K562 (cell line): ENCODE measurements around the gene POU2F1. TPM values are rescaled to one million over a fixed set of nuclear protein-coding genes. Genes with fewer than 3 reads are reported as not detected.

Source experiments
- ATAC-seq: fragments of 200-7000 bp; cut with Tn5 transposase; 3 replicates; pipeline ENCODE4 v1.9.1; 2020; ENCODE audit warnings: moderate library complexity
- BruUV-seq: library from RNA; stranded (reverse); fragments of 400-500 nt; replicated peaks from 2 replicates; lab custom pipeline; 2021; lab: Mats Ljungman, UMichigan
- CTCF ChIA-PET: fragments of 300-600 bp; formaldehyde crosslinking; extraction: SDS; loops from one replicate; lab custom pipeline; 2021; ENCODE audit warnings: low intra/inter-chr PET ratio; lab: Yijun Ruan, JAX
- POLR2A ChIA-PET: fragments of 300-600, 350-650 bp; sonication (Branson Sonifier 250); formaldehyde crosslinking; extraction: SDS; loops from one replicate; lab custom pipeline; 2021; ENCODE audit warnings: antibody characterized with exemption, inconsistent platforms; lab: Yijun Ruan, JAX
- DNase-seq, 4 experiments: peaks; one replicate each; pipeline versions ENCODE4 v3.0.0 to v3.0.0-alpha.2; 2011 to 2018; ENCODE audit warnings: low spot score in 3 of 4, mixed read lengths in 3 of 4; ENCODE audit errors: extremely low read depth in 1 of 4
- FAIRE-seq: peaks from 2 replicates; lab custom pipeline; 2011; peaks lifted over from hg19 to GRCh38; lab: Jason Lieb, UNC
- H2AFZ ChIP-seq: 2 replicates; pipeline ENCODE4 v1.6.0; 2011; ENCODE audit warnings: low read depth, low read length, control low read depth, inconsistent platforms
- H3K27ac ChIP-seq: fragments of 200-600 bp; 3 replicates; pipeline ENCODE4 v1.8.0; 2011; ENCODE audit warnings: low read depth, mild to moderate bottlenecking, control low read depth, inconsistent platforms, low read length, moderate library complexity, mixed read lengths; ENCODE audit errors: extremely low read depth
- H3K27me3 ChIP-seq, 2 experiments: fragments of 300-600 bp in 1 of 2; 2 replicates in 1 of 2; 3 replicates in 1 of 2; pipeline versions ENCODE4 v1.6.0 to v1.8.0; 2011; ENCODE audit warnings: inconsistent platforms in 2 of 2, low read length in 2 of 2, mild to moderate bottlenecking in 1 of 2, mixed read lengths in 1 of 2, moderate library complexity in 1 of 2; ENCODE audit not compliant: control insufficient read depth in 2 of 2, insufficient read depth in 2 of 2
- H3K36me3 ChIP-seq: fragments of 300-600 bp; 3 replicates; pipeline ENCODE4 v1.8.0; 2011; ENCODE audit warnings: mild to moderate bottlenecking, low read length, inconsistent platforms; ENCODE audit not compliant: control insufficient read depth, insufficient read depth
- H3K4me1 ChIP-seq, 2 experiments: fragments of 200-600 bp in 1 of 2; replicated peaks in 1 of 2; 2 replicates in 1 of 2; 3 replicates in 1 of 2; pipeline versions ENCODE4 v1.5.1 to v1.8.0; 2011; ENCODE audit warnings: inconsistent platforms in 2 of 2, low read length in 2 of 2, mild to moderate bottlenecking in 1 of 2, mixed read lengths in 1 of 2, moderate library complexity in 1 of 2; ENCODE audit not compliant: control insufficient read depth in 2 of 2, insufficient read depth in 2 of 2
- H3K4me2 ChIP-seq: 2 replicates; pipeline ENCODE4 v1.6.1; 2011; ENCODE audit warnings: low read length, control low read depth, inconsistent platforms, mixed read lengths; ENCODE audit not compliant: insufficient read depth
- H3K4me3 ChIP-seq: fragments of 200-600 bp; sonication (generic), shearing (Covaris generic); 2 replicates; pipeline ENCODE4 v1.5.1; 2016; ENCODE audit warnings: control low read depth, inconsistent platforms
- H3K79me2 ChIP-seq: fragments of 200-600 bp; 3 replicates; pipeline ENCODE4 v1.8.0; 2011; ENCODE audit warnings: low read length, inconsistent platforms; ENCODE audit not compliant: control insufficient read depth, insufficient read depth
- H3K9ac ChIP-seq, 2 experiments: 2 replicates each; pipeline versions ENCODE4 v1.6.0 to v1.6.1; 2011; ENCODE audit warnings: low read depth in 2 of 2, low read length in 2 of 2, control low read depth in 1 of 2, inconsistent platforms in 1 of 2, mild to moderate bottlenecking in 1 of 2, mixed read lengths in 1 of 2; ENCODE audit not compliant: insufficient read depth in 1 of 2
- H3K9me1 ChIP-seq: one replicate; pipeline ENCODE4 v1.6.0; 2011; ENCODE audit warnings: inconsistent platforms, mild to moderate bottlenecking, low read length, moderate library complexity; ENCODE audit not compliant: control insufficient read depth, insufficient read depth
- H3K9me3 ChIP-seq: replicated peaks from 2 replicates; pipeline ENCODE4 v1.5.1; 2011; ENCODE audit warnings: low read depth, low read length, inconsistent platforms; ENCODE audit not compliant: control insufficient read depth, insufficient read depth
- H4K20me1 ChIP-seq: replicated peaks from 2 replicates; pipeline ENCODE4 v1.6.1; 2011; ENCODE audit warnings: low read length, inconsistent platforms, mixed read lengths; ENCODE audit not compliant: control insufficient read depth, insufficient read depth
- AFF4 ChIP-seq: sonication (generic); formaldehyde crosslinking; IDR thresholded peaks from 2 replicates; pipeline ENCODE4 v1.8.0; 2023; ENCODE audit warnings: mild to moderate bottlenecking, missing genetic modification reagents
- CBX1 ChIP-seq: sonication (generic); IDR thresholded peaks from 2 replicates; pipeline ENCODE4 v1.6.1; 2016; ENCODE audit warnings: antibody characterized with exemption, low read depth, mild to moderate bottlenecking
- CHAMP1 ChIP-seq: fragments of 450-650 bp; IDR thresholded peaks from 2 replicates; pipeline ENCODE4 v1.6.1; 2016; ENCODE audit warnings: mild to moderate bottlenecking
- CLOCK ChIP-seq: fragments of 250-450 bp; sonication (Bioruptor Pico); IDR thresholded peaks from 2 replicates; pipeline ENCODE4 v1.4.0; 2020; ENCODE audit warnings: mild to moderate bottlenecking, moderate library complexity, borderline replicate concordance
- CREB5 ChIP-seq: fragments of 250-450 bp; sonication (Bioruptor Pico); IDR thresholded peaks from 2 replicates; pipeline ENCODE4 v1.5.0; 2020; ENCODE audit warnings: mild to moderate bottlenecking
- EP300 ChIP-seq: IDR thresholded peaks from 2 replicates; pipeline ENCODE4 v1.6.1; 2012; ENCODE audit warnings: low read length, improper control_type of control experiment
- FOXA1 ChIP-seq: fragments of 450-650 bp; IDR thresholded peaks from 2 replicates; pipeline ENCODE4 v1.6.1; 2016; ENCODE audit warnings: mild to moderate bottlenecking, borderline replicate concordance
- MCM7 ChIP-seq, 2 experiments: fragments of 450-650 bp; IDR thresholded peaks; 2 replicates each; pipeline ENCODE4 v1.6.1; 2016 to 2018
- SNIP1 ChIP-seq: fragments of 450-650 bp; IDR thresholded peaks from 2 replicates; pipeline ENCODE4 v1.7.1; 2017; ENCODE audit warnings: low read depth, mild to moderate bottlenecking
- USF1 ChIP-seq: sonication (generic); formaldehyde crosslinking; IDR thresholded peaks from 2 replicates; pipeline ENCODE4 v1.9.0; 2022; ENCODE audit warnings: mild to moderate bottlenecking, missing genetic modification reagents
- ZNF644 ChIP-seq: fragments of 200-800 bp; sonication (Bioruptor generic); IDR thresholded peaks from 2 replicates; pipeline ENCODE4 v1.6.1; 2016; ENCODE audit warnings: low read depth, missing genetic modification characterization, missing compliant biosample characterization
- WGBS: fragments of 100-300 bp; shearing (Covaris generic); methylation state at CpG from one replicate; pipeline ENCODE4 v1.1.6; 2016; ENCODE audit warnings: low coverage, mixed read lengths; ENCODE audit not compliant: insufficient coverage; ENCODE audit errors: missing lambda C conversion rate; 5-methylcytosine and 5-hydroxymethylcytosine counted together
- in situ Hi-C: fragments of 300-500 bp; cut with MboI; formaldehyde crosslinking; loops from 4 replicates; pipeline ENCODE4 v1.15.0; 2018; ENCODE audit warnings: inconsistent platforms, mixed read lengths
- intact Hi-C: fragments of 100-400 bp; cut with micrococcal nuclease; formaldehyde crosslinking; loops from 2 replicates; pipeline ENCODE4 v1.14.2; 2022
- polyA plus RNA-seq, 8 experiments: library from polyadenylated mRNA; depleted of rRNA in 4 of 8; stranded (reverse) in 5 of 8; unstranded in 3 of 8; fragments of >200 nt; fragmentation: Nextera tagmentation in 2 of 8; fragmentation: Illumina TruSeq in 1 of 8; extraction: Ambion mirVana in 2 of 8; extraction: Trizol in 1 of 8; gene quantifications; 2 replicates each; pipeline versions ENCODE4 v1.2.1 to v1.2.3, GENCODE V29; 2011 to 2014; ENCODE audit warnings: inconsistent platforms in 1 of 8, missing spikeins in 1 of 8
- total RNA-seq, 7 experiments: library from RNA; depleted of rRNA in 6 of 7; stranded (reverse); fragments of >200 nt in 6 of 7; fragmentation: Illumina TruSeq in 2 of 7; extraction: Trizol in 2 of 7; gene quantifications; 2 replicates each; pipeline versions ENCODE4 v1.2.1 to v1.2.3, GENCODE V29; 2011 to 2021; ENCODE audit warnings: low replicate concordance in 1 of 7

POU2F1 gene
- total and polyA plus RNA-seq, 9 of the 15 experiments (the other 6 are each of a cell fraction or from before 2014, with no cell fraction given): 2.6 to 22.3 (median 8.8) TPM

- FAIRE-seq (no peak), ATAC-seq (no peak), DNase-seq (no peak)
- Histone ChIP-seq H3K4me1 (no peaks in the 10 kb centered on the region), H3K27me3 (no peaks in the 10 kb centered on the region), H3K9ac (no peak overlapping the region), H3K9me3 (no peaks in the 10 kb centered on the region), H3K9me1 (no peaks in the 10 kb centered on the region), H3K4me2 (no peak overlapping the region), H3K27ac (no peak overlapping the region), H4K20me1 (no peaks in the 10 kb centered on the region), H2AFZ (no peak overlapping the region), H3K79me2 (no peaks in the 10 kb centered on the region), H3K36me3 (peaks cover 5% of the 10 kb centered on the region; the same call in 1 of the 3 replicates), H3K4me3 (no peak overlapping the region)
- ChIA-PET POLR2A (interaction anchor here (0.6 to 2.5 kb wide), 2 partner anchors 12 to 17 kb away, joined by 3 to 8 read pairs; no protein-coding TSS in a partner anchor), CTCF (no interaction called here)
- in situ Hi-C loops: no loop called here
- WGBS: 54% methylated on average over 2 of the region's 2 CpGs
- no TSS peak for BruUV-seq
- intact Hi-C loops: no loop called here
- no peak for TF ChIP-seq USF1 (CRISPR knock-in tag)
- TF ChIP-seq CBX1: no peak
- TF ChIP-seq AFF4 (CRISPR knock-in tag): no peak
- TF ChIP-seq EP300: no peak
- TF ChIP-seq CHAMP1: no peak
- no peak for TF ChIP-seq SNIP1
- no peak for TF ChIP-seq CREB5 (CRISPR knock-in tag)
- no peak for TF ChIP-seq MCM7 (IDR thresholded peaks at IDR 0.05)
- TF ChIP-seq FOXA1: no peak
- TF ChIP-seq CLOCK (CRISPR knock-in tag): no peak
- no peak for TF ChIP-seq ZNF644 (tag)
These were observed 144.1 kb downstream of the POU2F1 start for GRCh38 chr1:167364826-167365225.
